Panc1 (cell line): ENCODE measurements around the gene ALDH4A1. TPM values are rescaled to one million over a fixed set of nuclear protein-coding genes. Genes with fewer than 3 reads are reported as not detected.

Experiments
- ATAC-seq: fragments of 200-7000 bp; cut with Tn5 transposase; 2 replicates; pipeline ENCODE4 v1.9.1; 2020; ENCODE audit warnings: mild to moderate bottlenecking, moderate library complexity
- BruUV-seq: library from RNA; stranded (reverse); fragments of 400-500 nt; replicated peaks from 2 replicates; lab custom pipeline; 2021; lab: Mats Ljungman, UMichigan
- CTCF ChIA-PET: fragments of 300-600 bp; sonication (Branson Sonifier 250); formaldehyde crosslinking; loops from one replicate; lab custom pipeline; 2022; ENCODE audit warnings: antibody characterized with exemption; lab: Charles Lee
- POLR2A ChIA-PET: fragments of 300-600 bp; sonication (Branson Sonifier 250); formaldehyde crosslinking; loops from one replicate; lab custom pipeline; 2022; ENCODE audit warnings: antibody characterized with exemption; lab: Charles Lee
- DNase-seq: peaks from one replicate; pipeline ENCODE4 v3.0.0-alpha.2; 2010; ENCODE audit warnings: low read depth, low spot score
- H3K27ac ChIP-seq: 2 replicates; pipeline ENCODE4 v1.5.1; 2011; ENCODE audit warnings: mild to moderate bottlenecking, low read length, inconsistent platforms
- H3K27me3 ChIP-seq: fragments of 200-500 bp; sonication (Bioruptor generic); 2 replicates; pipeline ENCODE4 v1.6.0; 2014; ENCODE audit warnings: low read length, inconsistent platforms; ENCODE audit not compliant: control insufficient read depth, insufficient read depth
- H3K36me3 ChIP-seq: fragments of 200-500 bp; sonication (Bioruptor generic); 2 replicates; pipeline ENCODE4 v1.5.1; 2014; ENCODE audit warnings: inconsistent platforms, mild to moderate bottlenecking, low read length, moderate library complexity; ENCODE audit not compliant: control insufficient read depth, insufficient read depth
- H3K4me1 ChIP-seq: 2 replicates; pipeline ENCODE4 v1.5.1; 2011; ENCODE audit warnings: inconsistent platforms, mild to moderate bottlenecking, low read length, moderate library complexity; ENCODE audit not compliant: control insufficient read depth, insufficient read depth
- H3K4me3 ChIP-seq, 2 experiments: 2 replicates each; pipeline ENCODE4 v1.5.1; 2011 to 2012; ENCODE audit warnings: low read depth in 2 of 2, low read length in 2 of 2, mild to moderate bottlenecking in 2 of 2, inconsistent platforms in 1 of 2, moderate library complexity in 1 of 2
- H3K9me3 ChIP-seq: fragments of 200-500 bp; sonication (Bioruptor generic); 2 replicates; pipeline ENCODE4 v1.5.1; 2014; ENCODE audit warnings: low read depth, mild to moderate bottlenecking, inconsistent platforms, low read length, moderate library complexity; ENCODE audit not compliant: control insufficient read depth, insufficient read depth
- POLR2AphosphoS5 ChIP-seq: IDR thresholded peaks from 2 replicates; pipeline ENCODE4 v1.6.1; 2012; ENCODE audit warnings: mild to moderate bottlenecking, low read depth, low read length, moderate library complexity
- SIN3A ChIP-seq: IDR thresholded peaks from 2 replicates; pipeline ENCODE4 v1.6.1; 2012; ENCODE audit warnings: low read depth, mild to moderate bottlenecking, low read length, moderate library complexity, borderline replicate concordance; ENCODE audit not compliant: insufficient read depth
- TCF7L2 ChIP-seq: IDR thresholded peaks from 2 replicates; pipeline ENCODE4 v1.6.1; 2011; ENCODE audit warnings: mild to moderate bottlenecking, low read depth, low read length, inconsistent platforms
- in situ Hi-C: cut with HindIII; loops from 2 replicates; pipeline ENCODE4 v1.10.0; 2016; ENCODE audit warnings: low sequenced_read_pairs, low pct_unique_long_range_greater_than_20kb
- intact Hi-C: fragments of 100-400 bp; cut with micrococcal nuclease; formaldehyde crosslinking; loops from one replicate; pipeline ENCODE4 v1.10.0; 2022; ENCODE audit not compliant: unreplicated experiment
- total RNA-seq: library from RNA; stranded (reverse); gene quantifications from one replicate; pipeline ENCODE4 v1.2.1, GENCODE V29; 2021; ENCODE audit not compliant: unreplicated experiment
- TF ChIP-seq, protein P1 (sequence below), 2 experiments: IDR thresholded peaks; 2 replicates each; pipeline ENCODE4 v1.6.1; 2011 to 2012; ENCODE audit warnings: low read depth in 2 of 2, control low read depth in 1 of 2, low read length in 1 of 2, mild to moderate bottlenecking in 1 of 2, moderate library complexity in 1 of 2; ENCODE audit not compliant: insufficient read depth in 1 of 2
- TF ChIP-seq, protein P2 (sequence below): fragments of 450-650 bp; IDR thresholded peaks from 2 replicates; pipeline ENCODE4 v1.5.1; 2017; ENCODE audit warnings: mild to moderate bottlenecking

ALDH4A1 gene
- total RNA-seq, 1 experiment from 2014 or later: 21.7 TPM

DNA sequence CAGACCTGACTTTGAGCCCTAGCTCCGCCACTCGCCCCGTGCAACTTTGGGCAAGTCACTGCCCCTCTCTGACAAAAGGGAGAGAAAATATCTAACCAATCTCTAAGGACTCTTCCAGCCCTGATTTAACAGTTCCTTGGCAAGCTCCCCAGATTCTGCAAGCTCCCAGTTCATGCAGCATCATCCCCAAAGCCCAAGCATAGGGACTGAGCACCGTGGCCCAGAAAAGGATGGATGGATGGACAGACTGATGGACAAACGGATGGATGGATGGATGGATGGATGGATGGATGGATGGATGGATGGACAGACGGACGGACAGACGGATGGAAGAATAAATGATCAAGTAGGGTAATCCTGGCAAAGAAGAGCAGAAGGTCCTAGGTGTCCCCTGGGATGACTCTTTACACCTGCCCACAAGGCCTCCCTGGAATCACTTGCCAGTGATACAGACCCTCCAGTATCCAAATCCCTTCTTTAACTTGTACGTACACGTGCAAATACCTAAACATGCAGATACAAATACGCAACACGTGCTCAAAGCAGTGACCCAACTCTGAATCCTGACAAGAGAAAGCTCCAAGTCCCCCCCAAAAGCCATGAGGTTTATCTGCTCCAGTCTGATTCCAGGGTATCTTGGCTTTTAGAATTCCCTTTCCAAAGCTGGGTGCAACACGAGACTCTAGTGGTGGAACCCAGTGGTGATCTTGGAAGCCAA is 38.1 kb upstream of the ALDH4A1 start:
- no peaks in the 10 kb centered on the region for H3K36me3 ChIP-seq
- no peaks in the 10 kb centered on the region for H3K27me3 ChIP-seq
- POLR2A ChIA-PET: no interaction called here
- H3K4me3 ChIP-seq: no peak overlapping the region
- in situ Hi-C loops (no loop called here), intact Hi-C loops (no loop called here)
- no peak for ATAC-seq
- TF ChIP-seq SIN3A: no peak
- TF ChIP-seq, protein P1, sequence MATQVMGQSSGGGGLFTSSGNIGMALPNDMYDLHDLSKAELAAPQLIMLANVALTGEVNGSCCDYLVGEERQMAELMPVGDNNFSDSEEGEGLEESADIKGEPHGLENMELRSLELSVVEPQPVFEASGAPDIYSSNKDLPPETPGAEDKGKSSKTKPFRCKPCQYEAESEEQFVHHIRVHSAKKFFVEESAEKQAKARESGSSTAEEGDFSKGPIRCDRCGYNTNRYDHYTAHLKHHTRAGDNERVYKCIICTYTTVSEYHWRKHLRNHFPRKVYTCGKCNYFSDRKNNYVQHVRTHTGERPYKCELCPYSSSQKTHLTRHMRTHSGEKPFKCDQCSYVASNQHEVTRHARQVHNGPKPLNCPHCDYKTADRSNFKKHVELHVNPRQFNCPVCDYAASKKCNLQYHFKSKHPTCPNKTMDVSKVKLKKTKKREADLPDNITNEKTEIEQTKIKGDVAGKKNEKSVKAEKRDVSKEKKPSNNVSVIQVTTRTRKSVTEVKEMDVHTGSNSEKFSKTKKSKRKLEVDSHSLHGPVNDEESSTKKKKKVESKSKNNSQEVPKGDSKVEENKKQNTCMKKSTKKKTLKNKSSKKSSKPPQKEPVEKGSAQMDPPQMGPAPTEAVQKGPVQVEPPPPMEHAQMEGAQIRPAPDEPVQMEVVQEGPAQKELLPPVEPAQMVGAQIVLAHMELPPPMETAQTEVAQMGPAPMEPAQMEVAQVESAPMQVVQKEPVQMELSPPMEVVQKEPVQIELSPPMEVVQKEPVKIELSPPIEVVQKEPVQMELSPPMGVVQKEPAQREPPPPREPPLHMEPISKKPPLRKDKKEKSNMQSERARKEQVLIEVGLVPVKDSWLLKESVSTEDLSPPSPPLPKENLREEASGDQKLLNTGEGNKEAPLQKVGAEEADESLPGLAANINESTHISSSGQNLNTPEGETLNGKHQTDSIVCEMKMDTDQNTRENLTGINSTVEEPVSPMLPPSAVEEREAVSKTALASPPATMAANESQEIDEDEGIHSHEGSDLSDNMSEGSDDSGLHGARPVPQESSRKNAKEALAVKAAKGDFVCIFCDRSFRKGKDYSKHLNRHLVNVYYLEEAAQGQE (IDR thresholded peaks at IDR 0.05; ENCODE audit: insufficient read depth in 1 of 2, low read depth in 2 of 2, low read length in 1 of 2): no peak
- no peak for TF ChIP-seq TCF7L2
- TF ChIP-seq, protein P2, sequence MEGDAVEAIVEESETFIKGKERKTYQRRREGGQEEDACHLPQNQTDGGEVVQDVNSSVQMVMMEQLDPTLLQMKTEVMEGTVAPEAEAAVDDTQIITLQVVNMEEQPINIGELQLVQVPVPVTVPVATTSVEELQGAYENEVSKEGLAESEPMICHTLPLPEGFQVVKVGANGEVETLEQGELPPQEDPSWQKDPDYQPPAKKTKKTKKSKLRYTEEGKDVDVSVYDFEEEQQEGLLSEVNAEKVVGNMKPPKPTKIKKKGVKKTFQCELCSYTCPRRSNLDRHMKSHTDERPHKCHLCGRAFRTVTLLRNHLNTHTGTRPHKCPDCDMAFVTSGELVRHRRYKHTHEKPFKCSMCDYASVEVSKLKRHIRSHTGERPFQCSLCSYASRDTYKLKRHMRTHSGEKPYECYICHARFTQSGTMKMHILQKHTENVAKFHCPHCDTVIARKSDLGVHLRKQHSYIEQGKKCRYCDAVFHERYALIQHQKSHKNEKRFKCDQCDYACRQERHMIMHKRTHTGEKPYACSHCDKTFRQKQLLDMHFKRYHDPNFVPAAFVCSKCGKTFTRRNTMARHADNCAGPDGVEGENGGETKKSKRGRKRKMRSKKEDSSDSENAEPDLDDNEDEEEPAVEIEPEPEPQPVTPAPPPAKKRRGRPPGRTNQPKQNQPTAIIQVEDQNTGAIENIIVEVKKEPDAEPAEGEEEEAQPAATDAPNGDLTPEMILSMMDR: no peak
- no peak for TF ChIP-seq POLR2AphosphoS5
- DNase-seq: no peak
- no peaks in the 10 kb centered on the region for H3K9me3 ChIP-seq
- no TSS peak for BruUV-seq
- peaks cover 89% of the 10 kb centered on the region for H3K4me1 ChIP-seq
- CTCF ChIA-PET: interaction anchor here (0.9 kb wide), 2 partner anchors 27 kb away, joined by 3 read pairs; no protein-coding TSS in a partner anchor
- H3K27ac ChIP-seq: peak overlapping the region; percentile 84

DNA sequence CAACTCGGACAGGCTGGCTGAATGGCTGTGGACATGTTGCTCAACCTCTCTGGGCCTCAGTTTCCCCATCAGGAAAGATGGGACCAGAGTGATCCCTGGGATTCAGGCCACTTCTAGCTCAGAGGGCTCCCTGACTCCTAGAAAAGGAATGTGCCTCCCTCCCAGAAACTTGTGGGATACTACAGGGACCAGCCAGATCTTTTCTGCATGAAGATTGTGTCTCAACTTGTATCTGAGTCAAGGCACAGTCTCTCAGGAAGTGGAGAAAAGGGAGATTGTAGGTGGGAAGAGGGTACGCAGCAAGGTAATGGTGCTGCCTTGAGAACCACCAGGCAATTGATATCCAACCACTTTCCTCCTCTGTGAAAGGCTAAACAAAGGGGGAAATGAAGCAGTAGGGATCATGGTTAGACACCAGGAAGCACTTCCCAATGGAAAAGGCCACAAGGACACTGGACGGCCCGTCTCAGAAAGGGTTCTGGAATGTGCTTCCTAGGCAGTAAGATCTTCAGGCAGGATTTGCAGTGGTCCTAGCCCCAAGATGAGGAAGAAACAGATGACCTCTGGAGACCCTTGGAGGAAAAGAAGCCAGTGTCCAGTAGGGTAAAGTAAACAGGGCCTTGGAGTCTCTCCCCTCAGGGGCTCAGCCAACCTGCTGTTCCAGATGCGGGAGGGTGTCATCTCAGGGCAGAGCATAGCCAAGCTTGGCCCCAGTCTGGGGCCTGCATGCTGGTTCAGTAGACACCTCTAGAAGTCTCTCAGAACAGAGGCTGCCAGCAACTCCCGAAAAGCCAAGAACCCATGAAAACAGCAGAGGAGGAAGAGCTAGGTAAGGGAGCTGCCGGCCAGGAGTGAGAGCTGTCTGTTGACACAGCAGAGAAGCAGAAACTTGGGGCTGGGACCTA is 37.3 kb upstream of the ALDH4A1 start:
- no peak for ATAC-seq
- no peaks in the 10 kb centered on the region for H3K36me3 ChIP-seq
- H3K4me1 ChIP-seq: peaks cover 89% of the 10 kb centered on the region
- no peak overlapping the region for H3K4me3 ChIP-seq
- no peaks in the 10 kb centered on the region for H3K9me3 ChIP-seq
- DNase-seq: no peak
- H3K27me3 ChIP-seq: no peaks in the 10 kb centered on the region
- ChIA-PET CTCF (interaction anchor here (0.9 to 1.8 kb wide), 4 partner anchors 11 to 27 kb away, joined by 3 to 7 read pairs (median 4); no protein-coding TSS in a partner anchor), POLR2A (interaction anchor here (1.0 kb wide), 1 partner anchor 12 kb away, joined by 3 read pairs; no protein-coding TSS in a partner anchor)
- no peak for TF ChIP-seq POLR2AphosphoS5
- TF ChIP-seq, protein P1 (IDR thresholded peaks at IDR 0.05; ENCODE audit: insufficient read depth in 1 of 2, low read depth in 2 of 2, low read length in 1 of 2): no peak
- TF ChIP-seq SIN3A: no peak
- no peak for TF ChIP-seq TCF7L2
- TF ChIP-seq, protein P2: no peak
- in situ Hi-C loops: no loop called here
- BruUV-seq: no TSS peak
- intact Hi-C loops: no loop called here
- peak overlapping the region; percentile 84 for H3K27ac ChIP-seq
